Inflammatory macrophage treated with lipopolysaccharide for 4 hours (primary cell): ENCODE results near the gene PTTG1IP2.

ENCODE experiments used
- DNase-seq: peaks from one replicate; pipeline ENCODE4 v3.0.0-alpha.2; 2020

Gene PTTG1IP2

DNA sequence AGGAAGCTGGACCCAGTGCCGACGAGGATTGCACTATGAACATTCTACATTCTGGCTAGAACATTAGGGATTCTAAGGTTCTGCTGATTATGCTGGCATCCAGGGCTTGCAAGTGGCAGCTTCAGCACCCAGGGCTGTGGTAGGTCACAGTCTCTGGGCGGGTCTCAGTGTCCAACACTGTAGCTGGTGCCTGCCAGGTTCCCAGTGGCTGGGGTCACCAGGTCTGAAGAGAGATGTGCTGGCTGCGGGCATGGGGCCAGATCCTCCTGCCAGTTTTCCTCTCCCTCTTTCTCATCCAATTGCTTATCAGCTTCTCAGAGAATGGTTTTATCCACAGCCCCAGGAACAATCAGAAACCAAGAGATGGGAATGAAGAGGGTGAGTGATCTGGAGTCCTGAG lies at the start of gene PTTG1IP2:
TSS of gene PTTG1IP2 (plus strand) at position 86 of the 400 bp plus-strand sequence. CDS start at position 234, 148 bp downstream.
- DNase-seq = no peak

- DNase-seq = no peak
These were observed 47.8 kb upstream of the PTTG1IP2 start for GRCh38 chr7:90421651-90422050.

DNA sequence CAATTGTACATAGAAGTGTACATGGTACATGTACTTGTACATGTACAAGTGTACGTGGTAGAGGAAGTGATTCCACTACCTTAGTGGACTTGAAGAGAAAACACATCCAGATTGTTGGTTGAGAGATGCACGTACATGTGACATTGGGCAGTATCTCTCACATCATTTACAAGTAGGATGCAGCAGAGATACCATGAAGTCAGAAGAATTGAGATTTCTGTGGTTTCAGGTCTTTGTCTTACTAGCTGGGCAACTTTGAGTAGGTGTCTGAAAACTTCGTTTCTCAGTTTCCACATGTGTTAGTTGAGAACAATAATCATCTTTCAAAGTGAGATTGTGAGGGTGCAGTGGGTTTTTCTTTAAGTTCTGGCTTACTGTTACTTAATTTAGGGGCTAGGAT lies 44.7 kb upstream of the PTTG1IP2 start:
- no peak for DNase-seq

GRCh38 chr7:90425376-90425775 lies 44.1 kb upstream of the PTTG1IP2 start:
- no peak for DNase-seq

DNA sequence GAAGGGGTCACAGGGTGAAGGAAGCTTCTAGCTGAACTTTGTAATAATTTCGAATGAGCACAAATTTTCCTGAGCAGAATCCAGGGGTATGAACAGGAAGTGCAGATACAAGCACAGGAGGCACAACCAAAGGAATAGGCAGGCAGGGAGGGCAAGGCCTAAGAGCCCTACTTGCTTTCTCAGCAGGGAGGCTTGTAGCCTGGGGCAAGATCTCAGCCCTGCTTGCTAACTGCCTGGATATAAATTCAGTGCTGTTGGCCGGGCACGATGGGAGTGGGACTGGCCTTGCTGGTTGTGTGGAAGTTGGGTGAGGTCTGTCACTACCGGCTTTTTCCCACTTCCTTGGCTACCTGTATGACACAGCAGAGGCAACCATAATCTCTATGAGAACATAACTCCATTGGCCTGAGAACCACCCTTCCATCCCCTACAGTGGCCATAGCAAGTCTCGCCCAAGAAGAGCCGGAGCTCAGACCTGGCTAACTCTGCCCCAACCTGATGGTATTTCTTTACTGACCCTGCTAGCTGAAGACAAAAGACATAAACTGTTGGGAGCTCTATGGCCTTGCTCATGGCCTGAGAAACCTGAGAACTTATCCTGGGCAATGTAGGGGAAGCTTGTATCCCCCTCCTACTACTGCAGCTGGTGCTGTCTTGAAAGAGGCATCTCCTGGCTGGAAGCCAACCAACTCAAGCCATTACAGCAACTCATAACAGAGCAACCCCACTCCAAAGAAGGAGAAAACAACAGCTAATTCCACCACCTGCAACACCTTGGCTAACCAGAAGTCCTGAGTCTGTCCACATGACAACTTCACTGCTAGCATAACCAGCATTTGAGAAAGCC lies 38.6 kb upstream of the PTTG1IP2 start:
- no peak for DNase-seq

DNA sequence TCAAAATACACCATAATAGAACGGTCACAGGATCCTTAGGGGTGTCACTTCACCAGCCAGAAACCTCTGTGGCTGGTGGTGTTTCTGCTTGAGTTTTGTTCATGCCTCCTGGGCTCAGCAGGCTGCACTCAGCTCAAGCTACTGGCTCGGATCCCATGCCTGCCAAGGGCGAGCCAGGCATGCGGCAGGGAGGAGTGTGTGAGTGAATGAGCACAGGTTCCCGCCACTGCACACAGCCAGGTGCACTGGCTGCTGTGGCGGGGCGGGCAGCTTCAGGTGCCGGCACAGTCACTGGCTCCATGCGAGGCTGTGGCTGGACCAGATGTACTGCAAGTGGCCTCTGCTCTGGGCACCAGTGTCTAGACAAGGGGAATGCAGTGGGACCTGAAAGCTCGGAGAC lies 36.7 kb upstream of the PTTG1IP2 start:
- no peak for DNase-seq

DNA sequence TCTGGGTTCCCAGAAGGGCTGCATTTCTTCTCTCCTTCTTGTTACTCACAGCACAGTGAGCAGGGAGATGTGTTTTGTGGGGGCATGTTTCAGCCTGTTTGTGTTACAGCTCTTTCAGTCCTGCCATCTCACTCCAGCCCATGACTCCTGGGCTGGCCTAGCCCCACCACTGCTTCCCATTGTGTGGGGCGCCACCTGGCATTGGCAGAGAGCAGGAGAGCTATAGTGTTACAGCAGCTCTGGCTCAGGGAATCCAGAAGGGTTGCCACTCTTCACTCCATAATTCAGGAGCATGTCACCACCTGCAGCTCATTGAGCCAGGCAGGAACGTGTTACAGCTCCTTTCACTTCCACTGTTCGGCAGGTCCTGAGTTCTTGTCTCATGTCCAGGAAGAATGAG lies 36.2 kb upstream of the PTTG1IP2 start:
- DNase-seq = no peak

DNA sequence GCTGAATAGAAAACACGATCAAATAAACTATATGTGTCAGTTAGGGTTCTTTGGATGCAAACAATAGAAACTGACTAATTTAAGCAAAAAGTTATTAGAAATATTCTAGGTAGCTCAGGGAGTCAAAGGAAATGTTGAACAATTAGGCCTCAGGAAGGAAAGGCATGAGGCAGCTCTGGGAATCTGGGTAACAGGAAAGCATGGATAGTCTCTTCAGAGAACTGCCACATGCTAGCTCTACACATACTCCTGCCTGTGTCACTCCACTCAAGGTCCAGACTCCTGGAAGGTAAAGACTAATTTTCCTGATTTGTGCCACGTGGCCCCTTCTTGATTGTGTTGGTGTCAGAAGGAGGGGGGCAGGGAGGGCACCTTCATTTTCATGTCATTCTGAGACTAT lies 23.8 kb upstream of the PTTG1IP2 start:
- no peak for DNase-seq

DNA sequence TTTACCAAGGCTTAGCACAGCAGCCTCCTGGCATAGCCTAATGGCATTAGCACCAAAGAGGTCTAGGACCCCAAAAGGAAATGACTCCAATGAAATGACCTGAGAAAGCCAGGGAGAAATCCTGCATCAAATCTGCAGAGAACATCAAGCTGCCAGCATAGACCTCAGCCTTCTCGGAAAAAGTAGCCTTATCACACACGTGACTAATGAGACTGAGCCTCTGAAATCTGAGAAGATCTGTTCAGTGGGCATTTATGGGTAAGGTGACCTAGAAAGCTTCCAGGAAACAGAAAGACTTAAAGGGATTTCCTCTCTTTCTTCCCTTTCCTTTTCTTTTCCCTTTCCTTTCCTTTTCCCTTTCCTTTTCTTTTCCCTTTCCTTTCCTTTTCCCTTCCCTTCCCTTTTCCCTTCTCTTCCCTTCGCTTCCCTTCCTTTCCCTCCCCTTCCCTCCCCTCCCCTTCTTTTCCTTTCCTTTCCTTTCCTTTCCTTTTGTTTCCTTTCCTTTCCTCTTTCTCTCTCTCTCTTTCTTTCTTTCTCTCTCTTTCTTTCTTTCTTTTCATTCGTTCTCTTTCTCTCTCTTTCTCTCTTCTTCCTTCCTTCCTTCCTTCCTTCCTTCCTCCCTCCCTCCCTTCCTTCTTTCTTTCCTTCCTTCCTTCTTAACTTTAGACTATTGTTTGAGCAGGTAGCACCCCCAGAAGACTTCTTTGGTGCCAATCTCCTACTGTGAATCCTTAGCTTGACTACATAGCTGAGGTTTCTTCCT lies 23.1 kb upstream of the PTTG1IP2 start:
- DNase-seq = no peak

GRCh38 chr7:90453259-90453891 lies 16.1 kb upstream of the PTTG1IP2 start:
- no peak for DNase-seq

DNA sequence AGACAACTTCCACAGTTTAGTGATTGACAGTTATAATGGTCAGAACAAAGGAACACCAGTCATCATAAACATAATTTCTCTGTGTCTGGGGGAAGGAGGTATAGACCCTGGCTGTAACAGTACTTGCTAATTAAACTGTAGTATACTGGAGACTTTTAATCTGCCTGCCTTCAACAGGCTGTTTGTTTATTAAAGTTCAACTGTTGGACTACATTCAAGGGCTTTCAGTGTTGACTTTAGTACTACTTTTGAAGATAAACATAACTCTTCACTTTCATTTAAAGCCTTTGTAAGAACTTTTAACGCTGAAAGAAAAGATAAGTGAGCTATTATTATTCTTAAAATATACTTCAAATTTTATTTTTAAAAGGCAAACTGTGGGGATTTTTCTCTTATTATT lies 15.5 kb upstream of the PTTG1IP2 start:
- DNase-seq = no peak

GRCh38 chr7:90455163-90456030 lies 14.0 kb upstream of the PTTG1IP2 start:
- DNase-seq = peak; percentile 63

- DNase-seq = no peak
These were observed 11.3 kb upstream of the PTTG1IP2 start for GRCh38 chr7:90458104-90458503.

GRCh38 chr7:90459888-90460287 lies 9.6 kb upstream of the PTTG1IP2 start:
- no peak for DNase-seq

DNA sequence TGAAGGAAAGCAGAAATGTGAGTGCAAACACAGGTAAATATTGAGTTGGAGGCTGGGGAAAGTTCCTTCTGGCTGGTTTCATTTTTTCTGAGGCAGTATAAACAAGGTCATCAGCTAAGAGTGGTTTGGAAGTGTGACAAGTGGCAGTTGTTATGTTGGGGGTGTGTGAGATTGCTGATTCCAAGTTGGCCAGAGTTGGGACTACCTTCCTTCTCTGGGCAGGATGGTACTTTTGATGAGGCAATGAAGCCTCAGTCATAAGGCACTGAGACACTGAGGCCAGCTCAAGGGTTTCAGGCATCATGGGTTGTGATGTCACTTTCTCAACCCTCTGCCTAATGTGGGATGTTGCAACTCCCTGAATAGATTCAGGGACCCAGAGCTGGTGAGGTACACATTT lies 8.2 kb upstream of the PTTG1IP2 start:
- peak; percentile 92 for DNase-seq

DNA sequence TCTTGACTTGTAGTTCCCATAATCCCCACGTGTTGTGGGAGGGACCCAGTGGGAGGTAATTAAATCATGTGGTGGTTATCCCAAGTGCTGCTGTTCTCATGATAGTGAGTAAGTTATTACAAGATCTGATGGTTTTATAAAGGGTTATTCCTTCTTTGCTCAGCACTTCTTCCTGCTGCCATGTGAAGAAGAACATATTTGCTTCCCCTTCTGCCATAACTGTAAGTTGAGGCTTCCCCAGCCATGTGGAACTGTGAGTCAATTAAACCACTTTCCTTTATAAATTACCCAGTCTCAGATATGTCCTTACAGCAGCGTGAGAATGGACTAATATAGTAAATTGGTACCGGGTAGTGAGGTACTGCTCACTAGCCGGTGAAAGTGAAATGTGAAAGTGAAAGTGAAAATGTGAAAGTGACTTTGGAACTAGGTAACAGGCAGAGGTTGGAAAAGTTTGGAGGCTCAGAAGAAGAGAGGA lies 6.2 kb upstream of the PTTG1IP2 start:
- peak; percentile 80 for DNase-seq

GRCh38 chr7:90465816-90466215 lies 3.6 kb upstream of the PTTG1IP2 start:
- peak; percentile 63 for DNase-seq

GRCh38 chr7:90472805-90473540 lies 3.5 kb downstream of the PTTG1IP2 start:
- DNase-seq = no peak

- DNase-seq = no peak
These were observed 4.4 kb downstream of the PTTG1IP2 start for GRCh38 chr7:90473814-90474213.

GRCh38 chr7:90474284-90475210 lies 5.1 kb downstream of the PTTG1IP2 start:
- DNase-seq = no peak

- no peak for DNase-seq
These were observed 13.8 kb downstream of the PTTG1IP2 start for GRCh38 chr7:90483251-90483650.
